ENCODE measurements around the gene SFXN4. TPM values are rescaled to one million over a fixed set of nuclear protein-coding genes. Genes with fewer than 3 reads are reported as not detected.
A peak's percentile ranks its signal among the peaks of the same experiment; 100 is the strongest.

SFXN4 gene
- total RNA-seq (2016; rRNA removed; fragmentation: Illumina TruSeq; extraction: Trizol): 47.4 and 64.9 TPM in 2 replicates
- 71.2 and 73.7 TPM in 2 replicates for total RNA-seq (2016; cell fraction: cytosol; rRNA removed; fragmentation: Illumina TruSeq; extraction: Trizol; ENCODE audit: low read depth)
- total RNA-seq (2016; cell fraction: insoluble cytoplasmic fraction; rRNA removed; fragmentation: Illumina TruSeq; extraction: Trizol): 55.2 and 66.3 TPM in 2 replicates
- total RNA-seq (2016; cell fraction: membrane; rRNA removed; fragmentation: Illumina TruSeq; extraction: Trizol): 75.6 and 82.1 TPM in 2 replicates
- total RNA-seq (2016; cell fraction: nucleus; rRNA removed; fragmentation: Illumina TruSeq; extraction: Trizol): 39.7 and 50.2 TPM in 2 replicates
- polyA plus RNA-seq (2011; rRNA removed): 44.6 and 47.7 TPM in 2 replicates
- polyA plus RNA-seq (2011; cell fraction: cytosol; rRNA removed): 31.1 and 39.7 TPM in 2 replicates
- 45.5 and 47.7 TPM in 2 replicates for polyA plus RNA-seq (2011; cell fraction: nucleus; rRNA removed)
- 32.0 and 35.6 TPM in 2 replicates for polyA plus RNA-seq (2012)
- 63.0 and 72.7 TPM in 2 replicates for polyA plus RNA-seq (2016; cell fraction: cytosol; fragmentation: Illumina TruSeq; extraction: Trizol; ENCODE audit: low read depth)
- polyA plus RNA-seq (2016; cell fraction: insoluble cytoplasmic fraction; fragmentation: Illumina TruSeq; extraction: Trizol; ENCODE audit: low read depth): 42.6 and 43.4 TPM in 2 replicates
- polyA plus RNA-seq (2016; cell fraction: membrane; fragmentation: Illumina TruSeq; extraction: Trizol; ENCODE audit: low read depth): 56.9 and 60.5 TPM in 2 replicates
- polyA plus RNA-seq (2016; cell fraction: nucleus; fragmentation: Illumina TruSeq; extraction: Trizol; ENCODE audit: insufficient read depth, low read depth): 62.6 and 72.4 TPM in 2 replicates
- polyA minus RNA-seq (2011; rRNA and poly(A)+ RNA removed; ENCODE audit: low replicate concordance): 25.6 and 27.5 TPM in 2 replicates
- polyA minus RNA-seq (2011; cell fraction: cytosol; rRNA and poly(A)+ RNA removed): 19.2 and 19.8 TPM in 2 replicates
- polyA minus RNA-seq (2011; cell fraction: nucleus; rRNA and poly(A)+ RNA removed): 21.6 and 26.9 TPM in 2 replicates
- Bru-seq, nascent RNA: percentile 70 among the genes with signal in this experiment
- BruChase-seq, experiment 1, labeled RNA remaining after a 6-hour chase: percentile 70 among the genes with signal in this experiment
- percentile 69 among the genes with signal in this experiment for BruChase-seq, experiment 2, labeled RNA remaining after a 2-hour chase
- long read RNA-seq, experiment 1, transcript SFXN4-201 (14 exons, 1,363 nt): major isoform, 28 of 54 reads
- long read RNA-seq, experiment 1, partial matches to known transcripts: 0 of 54 reads
- long read RNA-seq, experiment 1, other reads (novel, unspliced or antisense): 26 of 54 reads
- long read RNA-seq, experiment 2, transcript SFXN4-201 (14 exons, 1,363 nt): major isoform, 10 of 56 reads
- long read RNA-seq, experiment 2, partial matches to known transcripts: 18 of 56 reads
- long read RNA-seq, experiment 2, other reads (novel, unspliced or antisense): 28 of 56 reads

- Histone ChIP-seq H3K9ac (ENCODE audit: insufficient read depth, low read depth, low read length) (peak within 1 kb of the TSS; percentile 95), H3K27ac (ENCODE audit: extremely low read length, insufficient read depth, low read length) (peak within 1 kb of the TSS; percentile 91), H3K4me2 (ENCODE audit: low read depth, low read length) (peak within 1 kb of the TSS; percentile 97), H3K79me2 (ENCODE audit: insufficient read depth, low read length) (peaks cover 3% of the 10 kb centered on the region), H2AFZ (ENCODE audit: low read length) (no peak within 1 kb of the TSS), H3K9me3 (ENCODE audit: low read length) (no peaks in the 10 kb centered on the region), H3K27me3 (ENCODE audit: control insufficient read depth in 1 of 2, insufficient read depth in 2 of 2, low read length in 2 of 2) (no peaks in the 10 kb centered on the region), H3K4me3 (replicated peaks in 1 of 3; ENCODE audit: insufficient read depth in 1 of 3, low read depth in 2 of 3, low read length in 3 of 3) (peak within 1 kb of the TSS; percentile 75 to 81 (median 76)), H4K20me1 (ENCODE audit: insufficient read depth, low read length) (no peaks in the 10 kb centered on the region), H3K4me1 (ENCODE audit: insufficient read depth, low read length) (peaks cover 26% of the 10 kb centered on the region), H3K36me3 (replicated peaks in 1 of 2; ENCODE audit: control insufficient read depth in 1 of 2, insufficient read depth in 2 of 2, low read length in 2 of 2) (peaks cover 3 to 37% of the 10 kb centered on the region in 2 experiments)
- ATAC-seq (peak; percentile 90), DNase-seq (ENCODE audit: low spot score) (peak; percentile 63), FAIRE-seq (no peak)
- in situ Hi-C loops (cut with HindIII; ENCODE audit: extremely low pct_ligation_motif_present, low pct_unique_long_range_greater_than_20kb) (no loop called here), intact Hi-C loops (cut with micrococcal nuclease; ENCODE audit: unreplicated experiment) (loop anchor here (10.0 kb wide), 1 partner anchor 411 kb away; the partner anchor contains the start of gene CACUL1)
- POLR2A ChIA-PET: interaction anchor here (0.6 to 2.6 kb wide), 15 partner anchors 8 to 125 kb away, joined by 3 to 14 read pairs (median 4); partner anchors contain the start of genes DENND10 and EIF3A
- CTCF ChIA-PET (ENCODE audit: low intra/inter-chr PET ratio, low total read pairs): no interaction called here
- no TSS peak for BruUV-seq (replicated peaks)
- WGBS (ENCODE audit: low lambda C conversion rate): 3% methylated on average over 30 of the region's 90 CpGs
- TF ChIP-seq SKIL (CRISPR knock-in tag; IDR thresholded peaks at IDR 0.05; ENCODE audit: borderline replicate concordance): 0 out of 2 replicates have a peak, but pooled peaks have one; percentile 18
- TF ChIP-seq HDAC6 (IDR thresholded peaks at IDR 0.05; ENCODE audit: low read depth, low read length): no peak
- peak; percentile 53; the same call in 1 of the 2 replicates for TF ChIP-seq ETV5 (CRISPR knock-in tag; IDR thresholded peaks at IDR 0.05; ENCODE audit: borderline replicate concordance)
- no peak for TF ChIP-seq ZNF282 (IDR thresholded peaks at IDR 0.05; ENCODE audit: partially characterized antibody)
- TF ChIP-seq FUBP1 (CRISPR knock-in tag; IDR thresholded peaks at IDR 0.05; ENCODE audit: borderline replicate concordance): no peak
- peak; percentile 43; the same call in 1 of the 2 replicates for TF ChIP-seq FOXK1 (CRISPR knock-in tag; IDR thresholded peaks at IDR 0.05; ENCODE audit: borderline replicate concordance, low read depth)
- TF ChIP-seq POLR2A (IDR thresholded peaks at IDR 0.05; ENCODE audit: insufficient read depth in 1 of 2, low read depth in 2 of 2, low read length in 2 of 2): peak; percentile 60 to 77
- TF ChIP-seq ZBTB20 (CRISPR knock-in tag; IDR thresholded peaks at IDR 0.05; ENCODE audit: borderline replicate concordance, low read depth): peak; percentile 40; the same call in 1 of the 2 replicates
- TF ChIP-seq ATM (IDR thresholded peaks at IDR 0.05; ENCODE audit: borderline replicate concordance): no peak
- TF ChIP-seq ZBTB3 (CRISPR knock-in tag; IDR thresholded peaks at IDR 0.05; ENCODE audit: borderline replicate concordance, low read depth): no peak
- 0 out of 2 replicates have a peak, but pooled peaks have one; percentile 21 for TF ChIP-seq KDM4B (CRISPR knock-in tag; IDR thresholded peaks at IDR 0.05)
- peak; percentile 55 for TF ChIP-seq RNF2 (conservative IDR thresholded peaks at IDR 0.05; ENCODE audit: low read depth)
These were observed at the start of gene SFXN4 for GRCh38 chr10:119165171-119166117. Gene SFXN4, minus strand, starts transcription at chr10:119165714. Its CDS starts 67 bp downstream, at chr10:119165647.
